ENCODE measurements around the gene THSD4. TPM values are rescaled to one million over a fixed set of nuclear protein-coding genes. Genes with fewer than 3 reads are reported as not detected.

Gene THSD4
- total and polyA plus RNA-seq, 4 donors = 6.0 to 42.4 (median 18.5) TPM

- no peaks in the 10 kb centered on the region for H3K27me3 ChIP-seq (ENCODE audit: control insufficient read depth in 3 of 3, insufficient read depth in 3 of 3, low read length in 2 of 3)
- H3K9ac ChIP-seq (ENCODE audit: insufficient read depth in 1 of 2, low read length in 2 of 2) = no peak overlapping the region
- H3K27ac ChIP-seq (ENCODE audit: low read depth in 1 of 2, low read length in 1 of 2) = no peak overlapping the region
- H3K4me3 ChIP-seq = no peak overlapping the region
- no peaks in the 10 kb centered on the region for H3K9me3 ChIP-seq (ENCODE audit: control insufficient read depth in 4 of 4, insufficient read depth in 3 of 4, low read length in 3 of 4)
- DNase-seq (no peak), ATAC-seq (ENCODE audit: insufficient read depth, low FRiP score) (no peak)
- 82 to 84% methylated on average over 6 of the region's 6 CpGs for WGBS, 2 donors
- peaks cover 0 to 5% (median 1%) of the 10 kb centered on the region in 5 donors for H3K4me1 ChIP-seq (ENCODE audit: control insufficient read depth in 5 of 5, insufficient read depth in 5 of 5, low read length in 5 of 5)
- peaks cover 0 to 4% (median 0%) of the 10 kb centered on the region in 4 donors for H3K36me3 ChIP-seq (ENCODE audit: control insufficient read depth in 4 of 4, insufficient read depth in 4 of 4, low read length in 4 of 4)
- TF ChIP-seq CTCF (IDR thresholded peaks at IDR 0.05; ENCODE audit: control extremely low read depth, extremely low read depth) = no peak
Observed at GRCh38 chr15:71736286-71736947, 621.1 kb downstream of the THSD4 start.

DNA sequence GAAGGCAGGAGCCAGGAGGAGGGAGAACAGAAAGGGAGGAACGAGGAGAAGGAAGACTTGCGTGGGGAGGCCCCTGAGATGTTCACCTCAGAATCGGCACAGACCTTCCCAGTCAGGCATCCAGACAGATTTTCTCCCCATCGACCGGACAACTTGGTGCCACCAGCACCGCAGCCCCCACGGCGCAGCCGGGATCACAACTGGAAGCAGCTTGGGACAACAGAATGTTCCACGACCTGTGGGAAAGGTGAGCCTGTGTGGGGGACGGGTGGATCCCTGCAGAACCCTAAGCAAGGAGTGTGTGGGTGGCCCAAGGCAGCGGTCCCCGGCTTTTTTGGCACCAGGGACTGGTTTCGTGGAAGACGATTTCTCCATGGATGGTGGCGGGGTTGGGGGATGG is 622.5 kb downstream of the THSD4 start:
- Histone ChIP-seq H3K4me3 (no peak overlapping the region), H3K9me3 (ENCODE audit: control insufficient read depth in 4 of 4, insufficient read depth in 3 of 4, low read length in 3 of 4) (no peaks in the 10 kb centered on the region), H3K36me3 (ENCODE audit: control insufficient read depth in 4 of 4, insufficient read depth in 4 of 4, low read length in 4 of 4) (peaks cover 0 to 4% (median 0%) of the 10 kb centered on the region in 4 donors), H3K27me3 (ENCODE audit: control insufficient read depth in 3 of 3, insufficient read depth in 3 of 3, low read length in 2 of 3) (no peaks in the 10 kb centered on the region), H3K4me1 (ENCODE audit: control insufficient read depth in 5 of 5, insufficient read depth in 5 of 5, low read length in 5 of 5) (peaks cover 0 to 4% (median 0%) of the 10 kb centered on the region in 5 donors), H3K9ac (ENCODE audit: insufficient read depth in 1 of 2, low read length in 2 of 2) (no peak overlapping the region), H3K27ac (ENCODE audit: low read depth in 1 of 2, low read length in 1 of 2) (no peak overlapping the region)
- ATAC-seq (ENCODE audit: insufficient read depth, low FRiP score) = no peak
- no peak for TF ChIP-seq CTCF (IDR thresholded peaks at IDR 0.05; ENCODE audit: control extremely low read depth, extremely low read depth)
- no peak for DNase-seq
- 93 to 96% methylated on average over 16 of the region's 16 CpGs for WGBS, 2 donors

DNA sequence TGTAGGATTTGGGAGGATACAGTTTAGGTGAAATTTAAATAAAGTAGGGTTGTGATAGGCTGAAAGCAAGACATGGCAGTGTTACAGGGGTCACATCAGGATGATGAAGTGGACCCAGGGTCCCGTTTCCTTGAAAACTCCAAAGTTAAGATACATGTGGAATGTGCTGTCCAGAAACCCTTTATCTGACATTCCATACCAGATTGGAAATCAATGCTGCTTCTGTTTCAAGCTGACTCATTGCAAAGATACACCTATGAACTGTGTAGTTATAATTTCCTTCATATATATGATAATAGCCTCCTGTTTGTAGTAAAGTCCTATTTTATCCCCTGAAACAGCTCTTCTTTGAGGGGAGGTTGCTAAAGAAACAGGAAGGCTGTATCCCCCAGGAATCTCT is 624.1 kb downstream of the THSD4 start:
- Histone ChIP-seq H3K9me3 (ENCODE audit: control insufficient read depth in 4 of 4, insufficient read depth in 3 of 4, low read length in 3 of 4) (no peaks in the 10 kb centered on the region), H3K9ac (ENCODE audit: insufficient read depth in 1 of 2, low read length in 2 of 2) (no peak overlapping the region), H3K27me3 (ENCODE audit: control insufficient read depth in 3 of 3, insufficient read depth in 3 of 3, low read length in 2 of 3) (no peaks in the 10 kb centered on the region), H3K4me3 (no peak overlapping the region), H3K27ac (ENCODE audit: low read depth in 1 of 2, low read length in 1 of 2) (no peak overlapping the region), H3K4me1 (ENCODE audit: control insufficient read depth in 5 of 5, insufficient read depth in 5 of 5, low read length in 5 of 5) (peaks cover 0 to 4% (median 0%) of the 10 kb centered on the region in 5 donors), H3K36me3 (ENCODE audit: control insufficient read depth in 4 of 4, insufficient read depth in 4 of 4, low read length in 4 of 4) (peaks cover 0 to 4% (median 0%) of the 10 kb centered on the region in 4 donors)
- no peak for DNase-seq
- WGBS, 2 donors = 59 to 67% methylated on average over 1 of the region's 1 CpG
- no peak for ATAC-seq (ENCODE audit: insufficient read depth, low FRiP score)
- TF ChIP-seq CTCF (IDR thresholded peaks at IDR 0.05; ENCODE audit: control extremely low read depth, extremely low read depth) = no peak

DNA sequence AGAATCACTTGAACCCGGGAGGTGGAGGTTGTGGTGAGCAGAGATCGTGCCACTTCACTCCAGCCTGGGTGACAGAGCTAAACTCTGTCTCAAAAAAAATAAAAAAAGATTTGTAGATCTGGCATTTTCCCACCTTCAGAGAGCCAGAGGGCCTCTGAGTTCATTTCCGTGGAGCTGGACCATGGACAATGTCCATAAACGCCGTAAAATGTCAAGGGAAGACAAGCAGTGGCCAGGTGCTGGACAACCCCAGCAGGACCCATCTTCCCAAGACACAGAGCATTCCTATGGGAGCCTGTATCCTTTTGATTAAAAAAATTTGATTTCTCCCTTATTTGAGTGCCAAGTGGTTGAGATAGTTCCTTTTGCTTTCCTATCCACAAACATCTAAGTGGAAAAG is 627.7 kb downstream of the THSD4 start:
- Histone ChIP-seq H3K4me3 (no peak overlapping the region), H3K27ac (ENCODE audit: low read depth in 1 of 2, low read length in 1 of 2) (no peak overlapping the region), H3K36me3 (ENCODE audit: control insufficient read depth in 4 of 4, insufficient read depth in 4 of 4, low read length in 4 of 4) (peaks cover 0 to 4% (median 0%) of the 10 kb centered on the region in 4 donors), H3K9ac (ENCODE audit: insufficient read depth in 1 of 2, low read length in 2 of 2) (no peak overlapping the region), H3K9me3 (ENCODE audit: control insufficient read depth in 4 of 4, insufficient read depth in 3 of 4, low read length in 3 of 4) (no peaks in the 10 kb centered on the region), H3K27me3 (ENCODE audit: control insufficient read depth in 3 of 3, insufficient read depth in 3 of 3, low read length in 2 of 3) (no peaks in the 10 kb centered on the region), H3K4me1 (ENCODE audit: control insufficient read depth in 5 of 5, insufficient read depth in 5 of 5, low read length in 5 of 5) (peaks cover 0 to 5% (median 0%) of the 10 kb centered on the region in 5 donors)
- TF ChIP-seq CTCF (IDR thresholded peaks at IDR 0.05; ENCODE audit: control extremely low read depth, extremely low read depth) = no peak
- no peak for DNase-seq
- no peak for ATAC-seq (ENCODE audit: insufficient read depth, low FRiP score)
- 94% methylated on average over 5 of the region's 5 CpGs for WGBS, 2 donors

Data from lung (tissue), 12 donors.